Fibroblast of skin of abdomen (primary cell): ENCODE results near the gene FHL1.

Experiments used
- DNase-seq: peaks from one replicate; pipeline ENCODE4 v3.0.0-alpha.2; 2013

FHL1 gene

DNA sequence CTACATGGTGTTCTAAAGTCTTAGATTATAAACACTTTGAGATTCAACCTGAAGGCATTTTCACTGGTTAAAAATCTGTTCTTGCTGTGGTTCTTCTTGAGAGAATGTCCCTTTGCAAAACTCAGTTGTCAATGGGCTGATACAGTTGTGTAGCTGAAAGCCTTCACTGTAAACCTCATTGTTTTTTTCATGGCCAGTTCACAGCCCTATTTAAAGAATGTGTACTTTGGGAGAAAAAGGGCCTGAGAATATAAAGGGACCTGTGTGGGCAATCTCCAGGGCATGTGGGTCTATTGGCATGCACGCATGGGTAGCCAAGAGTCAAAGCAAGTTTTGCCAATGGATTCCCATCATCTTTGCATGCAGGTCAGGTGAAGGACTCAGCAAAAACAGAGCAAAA is 111.6 kb downstream of the FHL1 start:
- no peak for DNase-seq

GRCh38 chrX:136259543-136259942 is 112.2 kb downstream of the FHL1 start:
- peak; percentile 80 for DNase-seq

DNA sequence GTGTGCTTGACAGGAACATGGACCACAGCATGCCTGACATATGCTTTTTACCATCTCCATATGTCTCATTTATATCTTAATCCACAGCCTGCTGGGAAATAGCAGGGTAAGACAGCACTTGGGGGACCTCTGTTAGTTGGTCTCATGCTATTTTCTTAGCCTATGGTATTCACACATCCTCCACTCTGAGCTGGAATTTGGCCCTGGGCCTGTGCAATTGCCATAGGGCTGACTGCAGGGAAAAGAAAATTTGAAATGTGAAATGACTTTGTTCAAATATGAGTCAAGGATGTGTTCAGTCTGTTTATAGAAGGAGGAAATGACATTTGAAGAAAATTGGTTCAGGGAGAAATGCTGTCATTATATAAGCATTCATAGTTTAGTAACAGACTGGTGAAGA is 113.4 kb downstream of the FHL1 start:
- DNase-seq: peak; percentile 96
